SU-DHL-6 (cell line): ENCODE results near the gene OPRM1.

Experiments
- H2AFZ ChIP-seq: fragments of 200-600 bp; sonication (generic); 2 replicates; pipeline ENCODE4 v1.6.1; 2014; ENCODE audit warnings: low read depth, mild to moderate bottlenecking, moderate library complexity, mixed read lengths, antibody characterized with exemption, low read length; ENCODE audit not compliant: severe bottlenecking
- H3F3A ChIP-seq: fragments of 200-600 bp; shearing (Covaris generic); 2 replicates; pipeline ENCODE4 v1.6.0; 2016; ENCODE audit warnings: antibody characterized with exemption, mild to moderate bottlenecking; ENCODE audit not compliant: insufficient read depth
- H3K27ac ChIP-seq: fragments of 200-600 bp; sonication (generic); 2 replicates; pipeline ENCODE4 v1.5.1; 2016; ENCODE audit warnings: low read depth, mild to moderate bottlenecking, low read length, moderate library complexity, mixed read lengths
- H3K27me3 ChIP-seq: fragments of 200-600 bp; sonication (generic), shearing (Covaris generic); 2 replicates; pipeline ENCODE4 v1.6.0; 2014; ENCODE audit warnings: mild to moderate bottlenecking, low read length
- H3K36me3 ChIP-seq: fragments of 200-600 bp; sonication (generic); 2 replicates; pipeline ENCODE4 v1.6.1; 2014; ENCODE audit warnings: mild to moderate bottlenecking, low read length, mixed read lengths
- H3K4me2 ChIP-seq: fragments of 300-600, 200-600 bp; shearing (Covaris generic), sonication (generic); 2 replicates; pipeline ENCODE4 v1.6.0; 2014; ENCODE audit warnings: low read length, low read depth, mild to moderate bottlenecking; ENCODE audit not compliant: poor library complexity, severe bottlenecking
- H3K4me3 ChIP-seq: fragments of 200-600 bp; sonication (generic); 2 replicates; pipeline ENCODE4 v1.5.1; 2014; ENCODE audit warnings: antibody characterized with exemption, low read length, mild to moderate bottlenecking, mixed read lengths; ENCODE audit not compliant: insufficient read depth, poor library complexity, severe bottlenecking
- H3K79me2 ChIP-seq: fragments of 200-600 bp; sonication (generic); 2 replicates; pipeline ENCODE4 v1.6.1; 2014; ENCODE audit warnings: mild to moderate bottlenecking, low read length, moderate library complexity; ENCODE audit not compliant: insufficient read depth
- H3K9ac ChIP-seq: fragments of 200-600 bp; sonication (generic); 2 replicates; pipeline ENCODE4 v1.7.0; 2014; ENCODE audit warnings: mild to moderate bottlenecking, low read length
- H3K9me2 ChIP-seq: fragments of 200-600 bp; sonication (generic); replicated peaks from 2 replicates; pipeline ENCODE4 v1.6.1; 2014; ENCODE audit warnings: low read length; ENCODE audit not compliant: insufficient read depth
- H3K9me3 ChIP-seq: fragments of 200-600 bp; sonication (generic); 2 replicates; pipeline ENCODE4 v1.6.1; 2014; ENCODE audit warnings: low read length, mixed read lengths; ENCODE audit not compliant: insufficient read depth
- H4K20me1 ChIP-seq: fragments of 200-600 bp; sonication (generic); 2 replicates; pipeline ENCODE4 v1.6.1; 2014; ENCODE audit warnings: low read depth, mild to moderate bottlenecking, antibody characterized with exemption, low read length, moderate library complexity, mixed read lengths
- EZH2phosphoT487 ChIP-seq: fragments of 200-600 bp; sonication (generic), shearing (Covaris generic); conservative IDR thresholded peaks from 2 replicates; pipeline ENCODE4 v1.6.1; 2018; ENCODE audit warnings: mild to moderate bottlenecking, antibody characterized with exemption, low read length, moderate library complexity, mixed read lengths
- TF ChIP-seq, protein P1 (sequence below): fragments of 200-600 bp; sonication (generic); IDR thresholded peaks from one replicate; pipeline ENCODE4 v1.5.1; 2017; ENCODE audit warnings: antibody characterized with exemption, mild to moderate bottlenecking, low read length, moderate library complexity; ENCODE audit not compliant: insufficient read depth, poor library complexity, severe bottlenecking

Gene OPRM1

DNA sequence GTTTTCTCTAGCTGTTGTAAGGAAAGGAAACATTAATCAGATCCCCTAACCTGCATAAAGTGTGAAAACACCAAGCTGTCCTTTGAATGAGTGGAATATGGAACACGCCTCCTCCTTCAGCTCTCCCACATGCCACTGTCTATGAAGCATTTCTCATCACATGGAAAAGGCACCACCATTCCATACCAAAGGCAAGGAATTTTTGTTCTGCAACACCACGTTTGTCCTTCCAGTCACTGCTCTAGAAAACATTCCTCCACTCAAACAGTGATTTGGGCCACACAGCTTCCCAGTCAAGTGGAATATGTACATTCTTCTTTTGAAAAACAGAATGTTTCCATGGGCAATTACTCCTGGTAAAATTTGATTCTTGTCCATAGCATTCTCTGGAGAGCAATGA is 120.1 kb downstream of the OPRM1 start:
- Histone ChIP-seq H3K9me3 (no peaks in the 10 kb centered on the region), H3K4me2 (no peak overlapping the region), H3K36me3 (no peaks in the 10 kb centered on the region), H3K4me3 (no peak overlapping the region), H3F3A (no peaks in the 10 kb centered on the region), H3K9me2 (no peaks in the 10 kb centered on the region), H3K9ac (no peak overlapping the region), H2AFZ (no peak overlapping the region), H3K27ac (no peak overlapping the region), H3K79me2 (no peaks in the 10 kb centered on the region), H4K20me1 (no peaks in the 10 kb centered on the region), H3K27me3 (no peaks in the 10 kb centered on the region)
- no peak for TF ChIP-seq EZH2phosphoT487
- TF ChIP-seq, protein P1, sequence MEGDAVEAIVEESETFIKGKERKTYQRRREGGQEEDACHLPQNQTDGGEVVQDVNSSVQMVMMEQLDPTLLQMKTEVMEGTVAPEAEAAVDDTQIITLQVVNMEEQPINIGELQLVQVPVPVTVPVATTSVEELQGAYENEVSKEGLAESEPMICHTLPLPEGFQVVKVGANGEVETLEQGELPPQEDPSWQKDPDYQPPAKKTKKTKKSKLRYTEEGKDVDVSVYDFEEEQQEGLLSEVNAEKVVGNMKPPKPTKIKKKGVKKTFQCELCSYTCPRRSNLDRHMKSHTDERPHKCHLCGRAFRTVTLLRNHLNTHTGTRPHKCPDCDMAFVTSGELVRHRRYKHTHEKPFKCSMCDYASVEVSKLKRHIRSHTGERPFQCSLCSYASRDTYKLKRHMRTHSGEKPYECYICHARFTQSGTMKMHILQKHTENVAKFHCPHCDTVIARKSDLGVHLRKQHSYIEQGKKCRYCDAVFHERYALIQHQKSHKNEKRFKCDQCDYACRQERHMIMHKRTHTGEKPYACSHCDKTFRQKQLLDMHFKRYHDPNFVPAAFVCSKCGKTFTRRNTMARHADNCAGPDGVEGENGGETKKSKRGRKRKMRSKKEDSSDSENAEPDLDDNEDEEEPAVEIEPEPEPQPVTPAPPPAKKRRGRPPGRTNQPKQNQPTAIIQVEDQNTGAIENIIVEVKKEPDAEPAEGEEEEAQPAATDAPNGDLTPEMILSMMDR: no peak

GRCh38 chr6:154161689-154162088 is 122.6 kb downstream of the OPRM1 start:
- no peak overlapping the region for H3K27ac ChIP-seq
- H3K27me3 ChIP-seq: no peaks in the 10 kb centered on the region
- H3K9me2 ChIP-seq: no peaks in the 10 kb centered on the region
- H2AFZ ChIP-seq: no peak overlapping the region
- no peaks in the 10 kb centered on the region for H4K20me1 ChIP-seq
- H3K36me3 ChIP-seq: no peaks in the 10 kb centered on the region
- no peak overlapping the region for H3K4me3 ChIP-seq
- TF ChIP-seq, protein P1: no peak
- TF ChIP-seq EZH2phosphoT487: no peak
- no peak overlapping the region for H3K9ac ChIP-seq
- no peaks in the 10 kb centered on the region for H3K79me2 ChIP-seq
- H3F3A ChIP-seq: no peaks in the 10 kb centered on the region
- no peak overlapping the region for H3K4me2 ChIP-seq
- no peaks in the 10 kb centered on the region for H3K9me3 ChIP-seq

DNA sequence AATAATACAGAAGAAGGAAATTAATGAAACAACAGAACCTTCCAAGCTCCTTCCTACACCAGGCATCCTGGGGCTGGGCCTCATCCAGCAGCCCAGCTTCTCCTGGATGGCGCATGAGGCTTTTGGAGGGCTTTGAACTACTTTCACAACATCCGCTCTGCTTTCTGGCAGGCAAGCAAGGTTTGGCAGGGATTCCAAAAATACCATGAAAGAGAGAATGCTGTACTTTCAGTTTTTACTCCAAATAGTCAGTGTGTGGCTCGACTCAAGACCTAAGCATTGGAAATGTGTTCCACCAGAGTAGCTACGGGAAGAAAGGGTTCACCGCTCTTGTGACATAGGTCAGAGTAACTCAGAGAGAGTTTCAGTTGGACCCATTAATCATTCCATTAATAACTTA is 125.4 kb downstream of the OPRM1 start:
- Histone ChIP-seq H3K4me2 (no peak overlapping the region), H3K4me3 (no peak overlapping the region), H3K27me3 (no peaks in the 10 kb centered on the region), H3F3A (no peaks in the 10 kb centered on the region), H3K9ac (no peak overlapping the region), H3K36me3 (no peaks in the 10 kb centered on the region), H3K9me3 (no peaks in the 10 kb centered on the region), H2AFZ (no peak overlapping the region), H3K9me2 (no peaks in the 10 kb centered on the region), H3K79me2 (no peaks in the 10 kb centered on the region), H4K20me1 (no peaks in the 10 kb centered on the region), H3K27ac (no peak overlapping the region)
- no peak for TF ChIP-seq EZH2phosphoT487
- TF ChIP-seq, protein P1: no peak

DNA sequence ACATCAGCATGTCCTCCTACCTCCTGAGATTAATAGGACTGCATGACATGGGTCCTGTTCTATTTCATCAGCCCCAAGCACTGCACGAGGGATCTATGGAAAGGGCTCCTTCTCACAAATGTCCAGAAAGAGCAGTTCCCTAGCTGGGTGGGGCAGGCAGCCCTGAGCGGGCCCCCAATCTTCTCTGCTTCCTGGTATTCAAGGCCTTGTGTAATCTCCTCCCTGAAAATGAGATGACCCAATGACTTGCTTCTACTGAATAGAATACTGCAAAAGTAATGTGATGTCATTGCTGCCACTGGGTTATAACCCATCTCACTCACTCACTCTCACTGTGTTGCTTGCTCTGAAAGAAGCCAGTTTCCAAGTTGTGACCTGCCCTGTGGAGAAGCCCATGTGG is 126.4 kb downstream of the OPRM1 start:
- no peaks in the 10 kb centered on the region for H3K27me3 ChIP-seq
- H3K9ac ChIP-seq: no peak overlapping the region
- TF ChIP-seq, protein P1: no peak
- no peak for TF ChIP-seq EZH2phosphoT487
- H2AFZ ChIP-seq: no peak overlapping the region
- no peak overlapping the region for H3K4me2 ChIP-seq
- H3K79me2 ChIP-seq: no peaks in the 10 kb centered on the region
- no peaks in the 10 kb centered on the region for H4K20me1 ChIP-seq
- no peaks in the 10 kb centered on the region for H3K9me2 ChIP-seq
- no peak overlapping the region for H3K27ac ChIP-seq
- no peaks in the 10 kb centered on the region for H3K36me3 ChIP-seq
- no peaks in the 10 kb centered on the region for H3F3A ChIP-seq
- no peak overlapping the region for H3K4me3 ChIP-seq
- no peaks in the 10 kb centered on the region for H3K9me3 ChIP-seq
